ENCODE measurements around the gene PRKCA. TPM values are rescaled to one million over a fixed set of nuclear protein-coding genes. Genes with fewer than 3 reads are reported as not detected.

Gene PRKCA
- total and polyA plus RNA-seq, 4 donors = 3.0 to 14.1 (median 5.4) TPM

DNA sequence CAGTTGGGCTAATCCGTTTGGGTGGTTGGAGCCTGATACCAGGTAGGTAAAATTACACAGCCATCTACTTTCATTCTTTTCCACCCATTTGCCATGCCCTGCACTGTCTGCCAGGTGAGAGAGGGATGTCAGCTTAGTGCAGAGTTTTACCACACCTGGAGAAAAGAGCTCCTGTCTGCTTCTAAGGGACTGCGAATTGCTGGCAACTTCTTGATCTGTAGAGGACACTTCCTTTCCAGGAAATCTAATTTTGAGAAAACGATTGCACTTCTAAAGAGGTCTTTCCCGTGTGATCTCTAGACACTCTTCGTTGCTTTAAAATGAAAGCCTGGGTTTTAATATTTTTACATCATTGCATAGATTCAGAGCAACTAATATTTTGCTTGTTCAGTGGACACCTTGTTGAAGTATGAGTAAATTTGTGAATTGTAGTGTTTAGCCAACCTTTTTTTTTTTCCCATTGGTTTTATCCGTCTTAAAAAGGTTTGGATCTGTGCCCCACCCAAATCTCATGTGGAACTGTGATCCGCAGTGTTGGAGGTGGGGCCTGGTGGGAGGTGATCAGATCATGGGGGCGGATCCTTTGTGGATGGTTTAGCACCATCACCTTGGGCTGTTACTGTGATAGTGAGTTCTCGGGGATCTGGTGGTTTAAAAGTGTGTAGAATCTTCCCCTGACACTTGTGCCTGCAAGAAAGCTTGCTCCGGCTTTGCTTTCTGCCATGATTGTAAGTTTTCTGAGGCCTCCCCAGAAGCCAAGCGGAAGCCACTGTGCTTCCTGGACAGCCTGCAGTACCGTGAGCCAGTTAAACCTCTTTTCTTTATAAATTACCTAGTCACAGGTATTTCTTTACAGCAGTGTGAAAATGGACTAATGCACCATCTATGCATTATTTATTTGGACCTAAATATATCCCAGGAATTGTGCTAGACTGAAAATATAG lies 104.6 kb downstream of the PRKCA start:
- TF ChIP-seq JUND (IDR thresholded peaks at IDR 0.05) (no peak), RXRA (IDR thresholded peaks at IDR 0.05) (no peak), FOXA1 (IDR thresholded peaks at IDR 0.05) (no peak)
- TF ChIP-seq, protein P1, sequence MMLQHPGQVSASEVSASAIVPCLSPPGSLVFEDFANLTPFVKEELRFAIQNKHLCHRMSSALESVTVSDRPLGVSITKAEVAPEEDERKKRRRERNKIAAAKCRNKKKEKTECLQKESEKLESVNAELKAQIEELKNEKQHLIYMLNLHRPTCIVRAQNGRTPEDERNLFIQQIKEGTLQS (IDR thresholded peaks at IDR 0.05) = no peak
- TF ChIP-seq, protein P2, sequence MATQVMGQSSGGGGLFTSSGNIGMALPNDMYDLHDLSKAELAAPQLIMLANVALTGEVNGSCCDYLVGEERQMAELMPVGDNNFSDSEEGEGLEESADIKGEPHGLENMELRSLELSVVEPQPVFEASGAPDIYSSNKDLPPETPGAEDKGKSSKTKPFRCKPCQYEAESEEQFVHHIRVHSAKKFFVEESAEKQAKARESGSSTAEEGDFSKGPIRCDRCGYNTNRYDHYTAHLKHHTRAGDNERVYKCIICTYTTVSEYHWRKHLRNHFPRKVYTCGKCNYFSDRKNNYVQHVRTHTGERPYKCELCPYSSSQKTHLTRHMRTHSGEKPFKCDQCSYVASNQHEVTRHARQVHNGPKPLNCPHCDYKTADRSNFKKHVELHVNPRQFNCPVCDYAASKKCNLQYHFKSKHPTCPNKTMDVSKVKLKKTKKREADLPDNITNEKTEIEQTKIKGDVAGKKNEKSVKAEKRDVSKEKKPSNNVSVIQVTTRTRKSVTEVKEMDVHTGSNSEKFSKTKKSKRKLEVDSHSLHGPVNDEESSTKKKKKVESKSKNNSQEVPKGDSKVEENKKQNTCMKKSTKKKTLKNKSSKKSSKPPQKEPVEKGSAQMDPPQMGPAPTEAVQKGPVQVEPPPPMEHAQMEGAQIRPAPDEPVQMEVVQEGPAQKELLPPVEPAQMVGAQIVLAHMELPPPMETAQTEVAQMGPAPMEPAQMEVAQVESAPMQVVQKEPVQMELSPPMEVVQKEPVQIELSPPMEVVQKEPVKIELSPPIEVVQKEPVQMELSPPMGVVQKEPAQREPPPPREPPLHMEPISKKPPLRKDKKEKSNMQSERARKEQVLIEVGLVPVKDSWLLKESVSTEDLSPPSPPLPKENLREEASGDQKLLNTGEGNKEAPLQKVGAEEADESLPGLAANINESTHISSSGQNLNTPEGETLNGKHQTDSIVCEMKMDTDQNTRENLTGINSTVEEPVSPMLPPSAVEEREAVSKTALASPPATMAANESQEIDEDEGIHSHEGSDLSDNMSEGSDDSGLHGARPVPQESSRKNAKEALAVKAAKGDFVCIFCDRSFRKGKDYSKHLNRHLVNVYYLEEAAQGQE (IDR thresholded peaks at IDR 0.05) = no peak
- H3K9ac ChIP-seq (ENCODE audit: low read depth in 1 of 2, low read length in 2 of 2) = no peak overlapping the region
- H3K9me3 ChIP-seq (ENCODE audit: control insufficient read depth in 4 of 4, low read length in 3 of 4) = no peaks in the 10 kb centered on the region
- 83% methylated on average over 12 of the region's 12 CpGs for WGBS
- no peak for DNase-seq (ENCODE audit: low spot score)
- H3K27me3 ChIP-seq (ENCODE audit: control insufficient read depth in 4 of 4, insufficient read depth in 4 of 4, low read length in 3 of 4) = no peaks in the 10 kb centered on the region
- no peak overlapping the region for H3K4me3 ChIP-seq (ENCODE audit: low read depth in 1 of 3, low read length in 3 of 3)
- H3K27ac ChIP-seq (ENCODE audit: low read depth in 1 of 2, low read length in 2 of 2) = no peak overlapping the region
- no peaks in the 10 kb centered on the region for H3K36me3 ChIP-seq (ENCODE audit: control insufficient read depth in 4 of 4, insufficient read depth in 3 of 4, low read depth in 1 of 4, low read length in 3 of 4)
- peaks cover 2 to 6% (median 4%) of the 10 kb centered on the region in 4 donors for H3K4me1 ChIP-seq (ENCODE audit: control insufficient read depth in 4 of 4, insufficient read depth in 4 of 4, low read length in 3 of 4)

DNA sequence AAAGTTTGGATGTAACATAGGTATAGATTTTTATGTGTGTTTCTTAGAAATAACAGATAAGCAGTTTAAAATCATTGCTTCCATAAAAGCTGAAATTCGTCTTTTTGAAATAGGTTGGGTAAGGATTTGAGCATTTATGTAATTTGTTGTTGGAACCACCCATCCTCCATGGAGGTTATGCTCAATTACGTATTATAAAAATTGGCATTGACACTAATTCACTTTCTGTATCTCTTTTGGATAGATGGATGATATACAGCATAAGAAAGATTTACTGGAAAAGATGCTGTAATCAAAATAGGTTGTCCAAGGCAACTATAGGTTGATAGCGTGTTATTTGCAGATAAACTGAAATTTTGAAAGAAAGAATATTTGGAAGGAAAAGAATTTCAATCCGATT lies 105.5 kb downstream of the PRKCA start:
- Histone ChIP-seq H3K27ac (ENCODE audit: low read depth in 1 of 2, low read length in 2 of 2) (no peak overlapping the region), H3K9ac (ENCODE audit: low read depth in 1 of 2, low read length in 2 of 2) (no peak overlapping the region), H3K27me3 (ENCODE audit: control insufficient read depth in 4 of 4, insufficient read depth in 4 of 4, low read length in 3 of 4) (no peaks in the 10 kb centered on the region), H3K4me1 (ENCODE audit: control insufficient read depth in 4 of 4, insufficient read depth in 4 of 4, low read length in 3 of 4) (peaks cover 5 to 6% (median 6%) of the 10 kb centered on the region in 4 donors), H3K9me3 (ENCODE audit: control insufficient read depth in 4 of 4, low read length in 3 of 4) (no peaks in the 10 kb centered on the region), H3K4me3 (ENCODE audit: low read depth in 1 of 3, low read length in 3 of 3) (no peak overlapping the region), H3K36me3 (ENCODE audit: control insufficient read depth in 4 of 4, insufficient read depth in 3 of 4, low read depth in 1 of 4, low read length in 3 of 4) (no peaks in the 10 kb centered on the region)
- DNase-seq (ENCODE audit: low spot score) = no peak
- TF ChIP-seq, protein P1 (IDR thresholded peaks at IDR 0.05) = no peak
- TF ChIP-seq JUND (IDR thresholded peaks at IDR 0.05) (no peak), RXRA (IDR thresholded peaks at IDR 0.05) (no peak), RAD21 (IDR thresholded peaks at IDR 0.05) (no peak), EGR1 (IDR thresholded peaks at IDR 0.05; ENCODE audit: low read depth in 2 of 2) (no peak), HNF4A (conservative IDR thresholded peaks at IDR 0.05) (no peak), YY1 (IDR thresholded peaks at IDR 0.05) (no peak), TAF1 (conservative IDR thresholded peaks at IDR 0.05) (no peak), NR2F2 (IDR thresholded peaks at IDR 0.05) (no peak)
- TF ChIP-seq, protein P3, sequence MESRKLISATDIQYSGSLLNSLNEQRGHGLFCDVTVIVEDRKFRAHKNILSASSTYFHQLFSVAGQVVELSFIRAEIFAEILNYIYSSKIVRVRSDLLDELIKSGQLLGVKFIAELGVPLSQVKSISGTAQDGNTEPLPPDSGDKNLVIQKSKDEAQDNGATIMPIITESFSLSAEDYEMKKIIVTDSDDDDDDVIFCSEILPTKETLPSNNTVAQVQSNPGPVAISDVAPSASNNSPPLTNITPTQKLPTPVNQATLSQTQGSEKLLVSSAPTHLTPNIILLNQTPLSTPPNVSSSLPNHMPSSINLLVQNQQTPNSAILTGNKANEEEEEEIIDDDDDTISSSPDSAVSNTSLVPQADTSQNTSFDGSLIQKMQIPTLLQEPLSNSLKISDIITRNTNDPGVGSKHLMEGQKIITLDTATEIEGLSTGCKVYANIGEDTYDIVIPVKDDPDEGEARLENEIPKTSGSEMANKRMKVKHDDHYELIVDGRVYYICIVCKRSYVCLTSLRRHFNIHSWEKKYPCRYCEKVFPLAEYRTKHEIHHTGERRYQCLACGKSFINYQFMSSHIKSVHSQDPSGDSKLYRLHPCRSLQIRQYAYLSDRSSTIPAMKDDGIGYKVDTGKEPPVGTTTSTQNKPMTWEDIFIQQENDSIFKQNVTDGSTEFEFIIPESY (IDR thresholded peaks at IDR 0.05) = no peak
- 95% methylated on average over 4 of the region's 4 CpGs for WGBS

All from liver (tissue), 9 donors.